ENCODE results near the gene WWOX. TPM values are rescaled to one million over a fixed set of nuclear protein-coding genes. Genes with fewer than 3 reads are reported as not detected.
"Not testable (repeated sequence)": the region's sequence is repeated elsewhere in the genome, so short reads cannot be mapped to it uniquely, and the experiment has no call there.

The WWOX gene
- total RNA-seq, 1 donor from 2014 or later: 16.7 TPM

DNA sequence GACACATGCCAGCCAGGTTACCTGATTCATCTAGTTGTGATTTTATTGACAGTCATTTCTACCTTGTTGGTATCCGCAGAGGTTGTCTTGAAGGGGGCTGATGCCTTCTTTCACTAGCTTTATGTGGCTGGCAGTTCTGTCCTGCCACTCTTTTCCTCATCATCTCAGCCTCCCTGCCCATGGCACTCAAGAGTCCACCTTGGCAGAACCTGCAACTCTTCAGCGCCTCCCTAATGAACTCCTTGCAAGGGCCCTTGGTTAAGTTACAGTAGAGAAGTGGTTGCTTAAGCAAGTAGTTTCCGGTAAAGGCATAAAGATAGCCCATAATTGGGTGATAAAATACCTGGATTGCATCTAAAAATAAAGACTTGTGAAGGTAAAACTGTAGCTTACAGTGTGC, 489.9 kb downstream of the WWOX start:
- H3K27me3 ChIP-seq (ENCODE audit: control insufficient read depth in 3 of 3, insufficient read depth in 3 of 3, low read length in 3 of 3): no peaks in the 10 kb centered on the region
- no peaks in the 10 kb centered on the region for H3K36me3 ChIP-seq (ENCODE audit: control insufficient read depth in 3 of 3, insufficient read depth in 3 of 3, low read length in 3 of 3)
- no peak overlapping the region for H3K9ac ChIP-seq (ENCODE audit: low read depth in 1 of 3, low read length in 3 of 3)
- H3K4me1 ChIP-seq (ENCODE audit: control insufficient read depth in 3 of 3, insufficient read depth in 3 of 3, low read length in 3 of 3): peaks cover 0 to 14% (median 3%) of the 10 kb centered on the region in 3 donors
- no peak overlapping the region for H3K27ac ChIP-seq (ENCODE audit: low read depth, low read length)
- H3K9me3 ChIP-seq (ENCODE audit: control insufficient read depth in 3 of 3, low read length in 3 of 3): no peaks in the 10 kb centered on the region
- no peak overlapping the region for H3K4me3 ChIP-seq (ENCODE audit: low read length in 3 of 3)

DNA sequence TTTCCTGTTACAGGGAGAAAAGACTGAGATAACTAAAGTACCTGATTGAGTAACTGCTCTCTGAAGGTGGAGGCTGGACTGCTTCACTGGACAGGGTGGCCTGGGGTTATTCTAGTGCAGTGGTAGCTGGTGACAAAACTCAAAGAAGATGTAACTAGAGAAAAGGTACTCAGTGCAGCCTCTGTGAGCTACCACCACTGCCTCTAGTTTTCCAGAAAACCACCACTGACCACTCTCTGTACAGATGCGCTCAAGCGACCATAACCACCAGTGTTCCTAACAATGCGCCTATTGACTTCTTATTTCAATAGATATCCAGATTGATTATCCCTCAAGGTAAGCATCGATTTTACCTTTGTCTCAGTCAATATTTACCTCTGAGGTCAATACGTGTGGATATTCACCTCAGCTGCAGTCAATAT, 492.2 kb downstream of the WWOX start:
- H3K27me3 ChIP-seq (ENCODE audit: control insufficient read depth in 3 of 3, insufficient read depth in 3 of 3, low read length in 3 of 3): no peaks in the 10 kb centered on the region
- H3K9ac ChIP-seq (ENCODE audit: low read depth in 1 of 3, low read length in 3 of 3): no peak overlapping the region
- no peaks in the 10 kb centered on the region for H3K9me3 ChIP-seq (ENCODE audit: control insufficient read depth in 3 of 3, low read length in 3 of 3)
- no peak overlapping the region for H3K27ac ChIP-seq (ENCODE audit: low read depth, low read length)
- no peak overlapping the region for H3K4me3 ChIP-seq (ENCODE audit: low read length in 3 of 3)
- no peaks in the 10 kb centered on the region for H3K36me3 ChIP-seq (ENCODE audit: control insufficient read depth in 3 of 3, insufficient read depth in 3 of 3, low read length in 3 of 3)
- H3K4me1 ChIP-seq (ENCODE audit: control insufficient read depth in 3 of 3, insufficient read depth in 3 of 3, low read length in 3 of 3): peaks cover 0 to 14% (median 3%) of the 10 kb centered on the region in 3 donors

DNA sequence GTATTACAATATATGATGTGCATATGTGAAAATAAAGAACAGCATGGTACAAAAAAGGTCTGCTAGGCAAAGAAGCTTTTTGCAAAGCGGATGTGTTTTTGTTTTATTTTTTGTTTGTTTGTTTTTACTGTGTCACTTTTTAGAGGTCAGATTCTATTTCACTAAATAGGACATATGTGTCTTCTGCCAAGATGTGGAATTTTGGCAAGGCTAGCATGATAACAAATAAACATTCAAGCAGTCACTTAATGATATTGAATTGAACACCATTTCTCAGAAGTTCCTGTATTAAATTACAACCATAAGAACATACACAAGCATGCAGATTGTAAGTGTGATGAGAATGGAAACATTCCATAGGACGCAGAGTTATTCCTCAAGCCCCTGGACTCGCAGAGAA, 492.7 kb downstream of the WWOX start:
- Histone ChIP-seq H3K27ac (ENCODE audit: low read depth, low read length) (no peak overlapping the region), H3K4me1 (ENCODE audit: control insufficient read depth in 3 of 3, insufficient read depth in 3 of 3, low read length in 3 of 3) (peaks cover 0 to 14% (median 3%) of the 10 kb centered on the region in 3 donors), H3K9ac (ENCODE audit: low read depth in 1 of 3, low read length in 3 of 3) (no peak overlapping the region), H3K27me3 (ENCODE audit: control insufficient read depth in 3 of 3, insufficient read depth in 3 of 3, low read length in 3 of 3) (no peaks in the 10 kb centered on the region), H3K4me3 (ENCODE audit: low read length in 3 of 3) (no peak overlapping the region), H3K9me3 (ENCODE audit: control insufficient read depth in 3 of 3, low read length in 3 of 3) (no peaks in the 10 kb centered on the region), H3K36me3 (ENCODE audit: control insufficient read depth in 3 of 3, insufficient read depth in 3 of 3, low read length in 3 of 3) (no peaks in the 10 kb centered on the region)

DNA sequence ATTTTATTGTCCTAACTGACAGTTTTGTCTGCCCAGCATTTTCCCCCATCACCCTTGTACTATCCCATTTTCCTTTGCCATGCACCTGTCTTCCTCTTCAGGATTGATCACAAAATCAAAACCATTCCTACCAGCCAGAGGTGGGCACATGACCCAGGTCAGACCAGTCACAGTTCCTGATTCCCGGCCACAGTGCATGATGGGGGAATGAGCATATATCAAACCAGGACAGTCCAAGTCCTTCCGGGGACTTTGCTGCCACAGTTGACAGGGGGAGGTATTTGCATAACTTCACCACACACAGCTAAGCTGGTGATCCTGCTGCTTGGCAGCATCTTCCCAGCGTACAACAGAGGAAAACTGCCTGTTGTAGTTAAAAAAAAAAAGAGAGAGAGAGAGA, 493.9 kb downstream of the WWOX start:
- no peak overlapping the region for H3K27ac ChIP-seq (ENCODE audit: low read depth, low read length)
- H3K9me3 ChIP-seq (ENCODE audit: control insufficient read depth in 3 of 3, low read length in 3 of 3): no peaks in the 10 kb centered on the region
- peaks cover 0 to 14% (median 3%) of the 10 kb centered on the region in 3 donors for H3K4me1 ChIP-seq (ENCODE audit: control insufficient read depth in 3 of 3, insufficient read depth in 3 of 3, low read length in 3 of 3)
- H3K9ac ChIP-seq (ENCODE audit: low read depth in 1 of 3, low read length in 3 of 3): no peak overlapping the region
- no peak overlapping the region for H3K4me3 ChIP-seq (ENCODE audit: low read length in 3 of 3)
- no peaks in the 10 kb centered on the region for H3K36me3 ChIP-seq (ENCODE audit: control insufficient read depth in 3 of 3, insufficient read depth in 3 of 3, low read length in 3 of 3)
- H3K27me3 ChIP-seq (ENCODE audit: control insufficient read depth in 3 of 3, insufficient read depth in 3 of 3, low read length in 3 of 3): no peaks in the 10 kb centered on the region

DNA sequence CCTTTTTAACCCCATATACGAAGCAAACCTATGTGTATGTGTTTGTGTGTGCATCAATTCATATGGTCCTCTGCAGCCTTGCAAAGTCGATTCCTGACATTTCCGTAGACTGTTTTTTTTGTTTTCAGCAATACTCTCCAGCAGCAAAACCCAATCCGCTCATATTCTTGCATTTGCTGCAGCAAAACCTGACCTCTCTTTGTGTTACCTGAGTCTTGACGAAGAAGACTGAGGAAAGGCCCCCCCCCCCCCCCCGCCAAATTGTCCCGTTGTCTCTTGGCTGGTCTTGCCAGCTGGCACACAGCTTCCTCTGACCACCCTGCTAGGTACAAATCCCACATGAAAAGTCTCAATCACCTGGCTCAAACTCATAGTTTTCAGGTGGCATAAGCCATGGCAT, 494.7 kb downstream of the WWOX start:
- peaks cover 0 to 14% (median 3%) of the 10 kb centered on the region in 3 donors for H3K4me1 ChIP-seq (ENCODE audit: control insufficient read depth in 3 of 3, insufficient read depth in 3 of 3, low read length in 3 of 3)
- no peak overlapping the region for H3K4me3 ChIP-seq (ENCODE audit: low read length in 3 of 3)
- no peak overlapping the region for H3K27ac ChIP-seq (ENCODE audit: low read depth, low read length)
- H3K27me3 ChIP-seq (ENCODE audit: control insufficient read depth in 3 of 3, insufficient read depth in 3 of 3, low read length in 3 of 3): no peaks in the 10 kb centered on the region
- no peaks in the 10 kb centered on the region for H3K36me3 ChIP-seq (ENCODE audit: control insufficient read depth in 3 of 3, insufficient read depth in 3 of 3, low read length in 3 of 3)
- H3K9me3 ChIP-seq (ENCODE audit: control insufficient read depth in 3 of 3, low read length in 3 of 3): no peaks in the 10 kb centered on the region
- no peak overlapping the region for H3K9ac ChIP-seq (ENCODE audit: low read depth in 1 of 3, low read length in 3 of 3)

DNA sequence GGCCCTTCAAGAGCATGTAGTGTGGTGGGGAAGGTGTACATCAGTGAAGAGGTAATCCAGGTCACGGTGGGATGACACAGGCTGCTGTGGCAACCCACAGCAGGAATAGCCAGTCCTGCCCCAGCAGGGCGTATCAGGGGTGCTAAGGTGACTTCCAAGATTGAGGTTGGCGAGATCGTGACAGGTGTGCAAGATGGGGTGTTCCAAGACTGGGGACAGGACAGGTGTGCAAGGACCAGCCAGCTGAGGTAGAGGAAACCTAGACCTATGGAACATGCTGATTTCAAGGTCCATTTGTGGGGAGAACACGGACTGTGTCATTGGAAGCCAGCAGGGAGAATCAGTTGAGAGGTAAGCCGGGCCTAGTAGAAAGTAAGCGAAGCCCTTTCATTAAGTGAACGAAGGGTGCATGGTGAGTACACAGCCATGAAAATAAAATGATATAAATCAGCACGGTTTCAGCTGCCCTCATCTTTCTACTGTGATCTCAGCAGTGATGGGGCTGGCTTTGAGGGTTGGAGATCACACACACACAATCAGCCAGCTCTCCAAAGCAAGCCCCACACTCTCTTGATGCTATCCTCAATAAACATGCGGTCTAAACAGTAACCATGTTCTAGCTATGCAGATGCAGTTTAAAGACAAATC, 497.0 kb downstream of the WWOX start:
- Histone ChIP-seq H3K9me3 (ENCODE audit: control insufficient read depth in 3 of 3, low read length in 3 of 3) (no peaks in the 10 kb centered on the region), H3K9ac (ENCODE audit: low read depth in 1 of 3, low read length in 3 of 3) (no peak overlapping the region), H3K27me3 (ENCODE audit: control insufficient read depth in 3 of 3, insufficient read depth in 3 of 3, low read length in 3 of 3) (no peaks in the 10 kb centered on the region)

DNA sequence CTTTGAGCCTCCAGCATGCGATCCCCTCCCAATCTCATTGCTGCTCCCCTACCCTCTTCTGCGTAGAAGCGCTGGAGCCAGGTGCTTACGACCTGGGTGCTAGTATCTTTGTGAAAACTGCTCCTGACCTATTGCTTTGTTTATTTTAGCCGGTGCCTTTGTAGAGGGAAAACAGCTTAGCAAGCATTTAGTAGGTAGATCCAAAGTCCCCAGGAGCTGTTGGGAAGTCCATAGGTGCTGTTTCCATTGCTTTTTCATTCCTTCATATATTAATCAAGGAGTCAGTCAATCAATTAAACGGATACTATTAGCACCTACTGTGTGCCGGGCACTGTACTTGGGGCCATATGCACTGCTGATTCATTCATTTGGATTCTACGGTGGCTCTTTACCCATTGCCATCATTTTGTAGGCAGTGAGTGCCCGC, 497.6 kb downstream of the WWOX start:
- H3K27ac ChIP-seq (ENCODE audit: low read depth, low read length): no peak overlapping the region
- H3K9ac ChIP-seq (ENCODE audit: low read depth in 1 of 3, low read length in 3 of 3): no peak overlapping the region
- H3K4me1 ChIP-seq (ENCODE audit: control insufficient read depth in 3 of 3, insufficient read depth in 3 of 3, low read length in 3 of 3): peaks cover 0 to 8% (median 3%) of the 10 kb centered on the region in 3 donors
- H3K36me3 ChIP-seq (ENCODE audit: control insufficient read depth in 3 of 3, insufficient read depth in 3 of 3, low read length in 3 of 3): no peaks in the 10 kb centered on the region
- H3K9me3 ChIP-seq (ENCODE audit: control insufficient read depth in 3 of 3, low read length in 3 of 3): no peaks in the 10 kb centered on the region
- no peaks in the 10 kb centered on the region for H3K27me3 ChIP-seq (ENCODE audit: control insufficient read depth in 3 of 3, insufficient read depth in 3 of 3, low read length in 3 of 3)
- no peak overlapping the region for H3K4me3 ChIP-seq (ENCODE audit: low read length in 3 of 3)

More for the DNA sequence above, 497.0 kb downstream of the WWOX start:
- Histone ChIP-seq H3K36me3 (ENCODE audit: control insufficient read depth in 3 of 3, insufficient read depth in 3 of 3, low read length in 3 of 3) (no peaks in the 10 kb centered on the region), H3K4me3 (ENCODE audit: low read length in 3 of 3) (no peak overlapping the region), H3K4me1 (ENCODE audit: control insufficient read depth in 3 of 3, insufficient read depth in 3 of 3, low read length in 3 of 3) (peaks cover 0 to 13% (median 3%) of the 10 kb centered on the region in 3 donors), H3K27ac (ENCODE audit: low read depth, low read length) (no peak overlapping the region)

DNA sequence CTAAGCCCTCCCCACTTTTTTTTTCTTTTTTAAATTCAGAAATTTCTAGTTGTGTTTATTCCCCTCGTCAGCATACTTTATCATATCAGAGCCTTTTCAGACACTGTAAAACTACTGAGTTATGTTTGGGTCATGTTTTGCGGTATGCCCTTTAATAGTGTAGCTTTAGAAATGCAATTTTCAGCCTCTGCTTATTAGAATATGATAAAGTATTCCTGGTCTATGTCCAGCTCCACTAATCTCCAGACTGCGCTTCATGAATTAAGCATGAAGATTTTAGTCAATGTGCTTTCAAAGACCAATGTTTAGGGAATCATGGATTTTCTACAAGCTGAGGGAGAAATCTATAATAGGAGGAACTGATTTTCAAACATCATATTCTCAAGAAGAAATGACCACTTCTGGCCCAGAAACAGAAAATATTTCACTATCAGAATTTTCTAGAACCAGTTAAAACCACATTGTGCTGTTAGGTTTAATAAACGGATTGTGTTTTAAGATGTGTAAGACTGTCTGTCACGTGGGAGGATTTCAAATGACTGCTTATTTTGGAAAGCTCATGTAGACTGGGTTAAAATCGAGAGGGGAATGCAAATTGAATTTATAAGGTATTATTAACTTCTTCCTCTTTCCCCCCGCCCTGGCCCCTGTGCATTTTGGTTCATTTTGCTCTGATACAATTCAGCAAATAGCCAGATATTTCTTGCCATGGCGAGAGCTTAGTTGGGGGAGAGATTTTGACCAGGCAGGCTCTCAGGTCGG, 498.5 kb downstream of the WWOX start:
- Histone ChIP-seq H3K4me1 (ENCODE audit: control insufficient read depth in 3 of 3, insufficient read depth in 3 of 3, low read length in 3 of 3) (no peaks in the 10 kb centered on the region), H3K27ac (ENCODE audit: low read depth, low read length) (no peak overlapping the region), H3K27me3 (ENCODE audit: control insufficient read depth in 3 of 3, insufficient read depth in 3 of 3, low read length in 3 of 3) (no peaks in the 10 kb centered on the region), H3K36me3 (ENCODE audit: control insufficient read depth in 3 of 3, insufficient read depth in 3 of 3, low read length in 3 of 3) (no peaks in the 10 kb centered on the region), H3K9ac (ENCODE audit: low read depth in 1 of 3, low read length in 3 of 3) (no peak overlapping the region), H3K4me3 (ENCODE audit: low read length in 3 of 3) (no peak overlapping the region), H3K9me3 (ENCODE audit: control insufficient read depth in 3 of 3, low read length in 3 of 3) (no peaks in the 10 kb centered on the region)

DNA sequence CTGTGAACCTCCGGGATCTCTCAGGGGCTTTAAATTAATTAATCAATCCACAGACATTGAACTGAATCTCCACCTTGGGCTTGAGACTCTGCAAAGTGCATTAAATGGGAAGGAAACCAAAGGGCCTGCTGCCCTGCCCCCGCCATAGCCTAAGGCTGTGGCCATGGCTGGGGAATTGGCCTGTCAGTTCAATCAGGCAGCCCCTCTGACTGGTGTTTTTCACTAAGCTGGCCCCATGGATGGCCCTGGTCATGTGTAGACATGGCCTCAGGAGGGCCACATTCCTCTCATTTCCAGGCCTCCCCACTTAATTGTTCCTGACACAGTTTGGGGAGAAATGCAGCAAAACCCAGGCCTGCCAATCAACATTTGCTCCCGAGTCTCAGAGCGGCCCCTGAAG, 499.8 kb downstream of the WWOX start:
- H3K4me3 ChIP-seq (ENCODE audit: low read length in 3 of 3): no peak overlapping the region
- no peak overlapping the region for H3K9ac ChIP-seq (ENCODE audit: low read depth in 1 of 3, low read length in 3 of 3)
- H3K4me1 ChIP-seq (ENCODE audit: control insufficient read depth in 3 of 3, insufficient read depth in 3 of 3, low read length in 3 of 3): no peaks in the 10 kb centered on the region
- H3K36me3 ChIP-seq (ENCODE audit: control insufficient read depth in 3 of 3, insufficient read depth in 3 of 3, low read length in 3 of 3): no peaks in the 10 kb centered on the region
- H3K27me3 ChIP-seq (ENCODE audit: control insufficient read depth in 3 of 3, insufficient read depth in 3 of 3, low read length in 3 of 3): no peaks in the 10 kb centered on the region
- no peaks in the 10 kb centered on the region for H3K9me3 ChIP-seq (ENCODE audit: control insufficient read depth in 3 of 3, low read length in 3 of 3)
- H3K27ac ChIP-seq (ENCODE audit: low read depth, low read length): no peak overlapping the region

DNA sequence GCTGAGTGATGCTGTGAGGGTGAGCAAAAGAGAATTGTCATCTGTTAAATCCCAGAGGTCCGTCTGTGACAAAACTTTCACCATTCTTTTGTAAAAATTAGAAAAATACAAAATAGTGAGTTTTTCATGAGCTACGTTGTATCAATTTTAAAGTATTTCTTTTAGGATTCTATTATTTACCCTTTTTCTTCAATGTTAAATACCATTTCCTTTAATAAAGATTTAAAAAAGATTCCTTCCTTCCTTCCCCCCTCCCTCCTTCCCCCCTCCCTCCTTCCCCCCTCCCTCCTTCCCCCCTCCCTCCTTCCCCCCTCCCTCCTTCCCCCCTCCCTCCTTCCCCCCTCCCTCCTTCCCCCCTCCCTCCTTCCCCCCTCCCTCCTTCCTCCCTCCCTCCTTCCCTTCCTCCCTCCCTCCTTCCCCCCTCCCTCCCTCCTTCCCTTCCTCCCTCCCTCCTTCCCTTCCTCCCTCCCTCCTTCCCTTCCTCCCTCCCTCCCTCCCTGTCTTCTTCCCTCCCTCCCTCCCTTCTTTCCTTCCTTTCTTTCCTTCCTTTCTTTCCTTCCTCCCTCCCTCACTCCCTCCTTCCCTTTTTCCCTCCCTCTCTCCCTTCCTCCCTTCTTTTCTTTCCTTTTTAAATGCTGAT, 505.1 kb downstream of the WWOX start:
- not testable (repeated sequence) for H3K4me3 ChIP-seq (ENCODE audit: low read length in 3 of 3); H3K4me1 ChIP-seq (ENCODE audit: control insufficient read depth in 3 of 3, insufficient read depth in 3 of 3, low read length in 3 of 3); H3K36me3 ChIP-seq (ENCODE audit: control insufficient read depth in 3 of 3, insufficient read depth in 3 of 3, low read length in 3 of 3); H3K27me3 ChIP-seq (ENCODE audit: control insufficient read depth in 3 of 3, insufficient read depth in 3 of 3, low read length in 3 of 3); H3K9ac ChIP-seq (ENCODE audit: low read depth in 1 of 3, low read length in 3 of 3); H3K27ac ChIP-seq (ENCODE audit: low read depth, low read length); H3K9me3 ChIP-seq (ENCODE audit: control insufficient read depth in 3 of 3, low read length in 3 of 3)
